ENCODE results near the gene CEP104. TPM values are rescaled to one million over a fixed set of nuclear protein-coding genes. Genes with fewer than 3 reads are reported as not detected.
A peak's percentile ranks its signal among the peaks of the same experiment; 100 is the strongest.

Gene CEP104
- total RNA-seq, 1 experiment from 2014 or later = 47.7 TPM

DNA sequence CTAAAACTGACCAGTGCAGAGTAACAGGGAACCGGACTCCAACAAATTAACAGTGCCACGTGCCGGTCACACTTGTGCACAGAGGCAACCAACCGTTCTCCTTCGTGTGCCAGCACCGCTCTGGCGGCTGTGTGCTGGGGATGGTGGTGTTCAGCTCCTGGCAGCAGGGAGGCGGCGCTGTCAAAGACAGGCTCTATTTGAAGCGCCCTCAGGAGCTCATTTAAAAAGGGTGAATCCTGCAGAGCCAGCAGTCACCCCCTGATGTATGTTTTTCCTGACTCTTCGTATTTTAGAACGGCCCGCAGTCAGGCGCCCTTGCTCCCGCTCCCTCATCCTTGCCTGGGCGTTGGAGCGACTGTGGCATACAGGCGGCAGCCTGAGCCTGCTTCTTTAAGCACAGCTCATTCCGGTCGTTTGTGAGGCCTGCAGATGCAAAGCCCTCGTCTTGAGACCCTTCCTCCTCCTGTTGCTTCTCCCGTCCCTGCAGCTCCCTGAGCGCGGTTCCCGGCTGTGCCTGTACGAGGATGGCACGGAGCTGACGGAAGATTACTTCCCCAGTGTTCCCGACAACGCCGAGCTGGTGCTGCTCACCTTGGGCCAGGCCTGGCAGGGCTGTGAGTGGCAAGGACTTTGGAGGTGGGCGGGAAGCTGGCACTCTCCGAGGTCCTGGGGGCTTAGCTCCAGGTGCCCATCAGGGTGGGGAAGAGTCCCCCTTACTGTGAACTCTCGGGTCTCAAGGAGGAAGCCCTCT is 1.4 kb upstream of the CEP104 start:
- intact Hi-C loops (cut with micrococcal nuclease; ENCODE audit: unreplicated experiment) = no loop called here
- Histone ChIP-seq H3K9me3 (ENCODE audit: insufficient read depth, low read depth) (no peaks in the 10 kb centered on the region), H3K9me2 (ENCODE audit: insufficient read depth) (no peaks in the 10 kb centered on the region), H3K27ac (no peak overlapping the region), H3F3A (ENCODE audit: insufficient read depth, low read depth) (no peaks in the 10 kb centered on the region), H4K20me1 (ENCODE audit: insufficient read depth) (peaks cover 15% of the 10 kb centered on the region), H3K79me2 (ENCODE audit: low read depth) (peaks cover 36% of the 10 kb centered on the region), H3K36me3 (ENCODE audit: low read depth) (no peaks in the 10 kb centered on the region), H2AFZ (peak overlapping the region; percentile 94), H3K4me2 (peak overlapping the region; percentile 94), H3K27me3 (ENCODE audit: insufficient read depth, low read depth) (no peaks in the 10 kb centered on the region), H3K4me3 (peak overlapping the region; percentile 84), H3K4me1 (replicated peaks; ENCODE audit: insufficient read depth) (peaks cover 16% of the 10 kb centered on the region)
- TF ChIP-seq EZH2 (IDR thresholded peaks at IDR 0.05; ENCODE audit: low read depth) = no peak
- no peak for TF ChIP-seq CTCF (conservative IDR thresholded peaks at IDR 0.05)
- CTCF ChIA-PET = interaction anchor here (0.6 to 1.5 kb wide), 2 partner anchors 92 to 405 kb away, joined by 6 to 7 read pairs; no protein-coding TSS in a partner anchor
- BruUV-seq (replicated peaks) = no TSS peak
- peak in 1 of 2 experiments; percentile 3 for DNase-seq
- POLR2A ChIA-PET (ENCODE audit: unreplicated experiment) = no interaction called here

GRCh38 chr1:3857791-3858129 is 749 bp upstream of the CEP104 start:
- H3K9me2 ChIP-seq (ENCODE audit: insufficient read depth) = no peaks in the 10 kb centered on the region
- CTCF ChIA-PET = interaction anchor here (0.6 to 1.5 kb wide), 2 partner anchors 93 to 405 kb away, joined by 6 to 7 read pairs; no protein-coding TSS in a partner anchor

More at GRCh38 chr1:3857791-3858129, 749 bp upstream of the CEP104 start:
- intact Hi-C loops (cut with micrococcal nuclease; ENCODE audit: unreplicated experiment) = loop anchor here (1.0 kb wide), 1 partner anchor 43 kb away; the partner anchor contains the start of gene C1orf174
- no peak overlapping the region for H3K27ac ChIP-seq
- no TSS peak for BruUV-seq (replicated peaks)
- TF ChIP-seq EZH2 (IDR thresholded peaks at IDR 0.05; ENCODE audit: low read depth) (no peak), CTCF (conservative IDR thresholded peaks at IDR 0.05) (no peak)
- H3K79me2 ChIP-seq (ENCODE audit: low read depth) = peaks cover 41% of the 10 kb centered on the region
- H2AFZ ChIP-seq = peak overlapping the region; percentile 94
- H3K27me3 ChIP-seq (ENCODE audit: insufficient read depth, low read depth) = no peaks in the 10 kb centered on the region
- no peaks in the 10 kb centered on the region for H3K9me3 ChIP-seq (ENCODE audit: insufficient read depth, low read depth)
- peak overlapping the region; percentile 84 for H3K4me3 ChIP-seq
- no peaks in the 10 kb centered on the region for H3K36me3 ChIP-seq (ENCODE audit: low read depth)
- H3F3A ChIP-seq (ENCODE audit: insufficient read depth, low read depth) = no peaks in the 10 kb centered on the region
- peaks cover 21% of the 10 kb centered on the region for H4K20me1 ChIP-seq (ENCODE audit: insufficient read depth)
- POLR2A ChIA-PET (ENCODE audit: unreplicated experiment) = interaction anchor here (0.6 kb wide), 2 partner anchors 31 to 42 kb away, joined by 5 to 12 read pairs; no protein-coding TSS in a partner anchor
- peaks cover 16% of the 10 kb centered on the region for H3K4me1 ChIP-seq (replicated peaks; ENCODE audit: insufficient read depth)
- no peak for DNase-seq
- peak overlapping the region; percentile 94 for H3K4me2 ChIP-seq

Measured in PC-9 (cell line).